ENCODE results near the gene GGACT. TPM values are rescaled to one million over a fixed set of nuclear protein-coding genes. Genes with fewer than 3 reads are reported as not detected.
"Not testable (repeated sequence)": the region's sequence is repeated elsewhere in the genome, so short reads cannot be mapped to it uniquely, and the experiment has no call there.

Gene GGACT
- total and polyA plus RNA-seq, 2 of the 8 experiments (the other 6 are each of a cell fraction or from before 2014, with no cell fraction given), result 1.1 to 1.5 TPM

- TF ChIP-seq KDM4A (IDR thresholded peaks at IDR 0.05; ENCODE audit: low read depth, low read length, severe bottlenecking) (no peak), EZH2 (IDR thresholded peaks at IDR 0.05; ENCODE audit: low read depth, low read length, severe bottlenecking) (no peak), JUND (IDR thresholded peaks at IDR 0.05; ENCODE audit: low read length) (no peak), SIRT6 (IDR thresholded peaks at IDR 0.05; ENCODE audit: low read length) (no peak), BACH1 (IDR thresholded peaks at IDR 0.05; ENCODE audit: low read length) (no peak), RBBP5 (IDR thresholded peaks at IDR 0.05; ENCODE audit: borderline replicate concordance, low read depth, low read length) (no peak), SIX5 (IDR thresholded peaks at IDR 0.05; ENCODE audit: low read depth, low read length) (no peak), RAD21 (IDR thresholded peaks at IDR 0.05 in 1 of 2, conservative IDR thresholded peaks at IDR 0.05 in 1 of 2; ENCODE audit: low read depth in 2 of 2, low read length in 2 of 2) (no peak)
Observed at GRCh38 chr13:100525453-100526317, 62.9 kb downstream of the GGACT start (continued).

- H3K9ac ChIP-seq (replicated peaks in 1 of 4; ENCODE audit: extremely low read depth in 1 of 4, low read depth in 3 of 4, low read length in 3 of 4); H3K79me1 ChIP-seq (ENCODE audit: low read depth, low read length); H3K27me3 ChIP-seq (replicated peaks in 1 of 4; ENCODE audit: control insufficient read depth in 3 of 4, extremely low read depth in 1 of 4, insufficient read depth in 3 of 4, low read length in 3 of 4); H3K23me2 ChIP-seq (ENCODE audit: low read depth, low read length); H3K9me3 ChIP-seq (ENCODE audit: insufficient read depth in 2 of 2, low read depth in 1 of 2, low read length in 1 of 2); H4K20me1 ChIP-seq (replicated peaks in 1 of 2; ENCODE audit: control insufficient read depth in 1 of 2, insufficient read depth in 2 of 2, low read length in 2 of 2); H3K56ac ChIP-seq (replicated peaks; ENCODE audit: insufficient read length, low read depth, low read length); H3K4me2 ChIP-seq (ENCODE audit: insufficient read depth in 1 of 2, low read depth in 2 of 2, low read length in 2 of 2); H4K8ac ChIP-seq (ENCODE audit: extremely low read depth, insufficient read depth, low read length); H2BK120ac ChIP-seq (replicated peaks; ENCODE audit: low read depth, low read length); H3K27ac ChIP-seq (ENCODE audit: low read depth, low read length); H3K23ac ChIP-seq (ENCODE audit: insufficient read length); H2BK20ac ChIP-seq (ENCODE audit: low read length); DNase-seq (ENCODE audit: low read depth in 1 of 2, low spot score in 2 of 2); H3K36me3 ChIP-seq (ENCODE audit: control insufficient read depth in 2 of 4, insufficient read depth in 4 of 4, low read length in 3 of 4); H2BK12ac ChIP-seq (ENCODE audit: low read depth, low read length); H3K4ac ChIP-seq (replicated peaks; ENCODE audit: insufficient read length, low read depth, low read length); H4K5ac ChIP-seq (ENCODE audit: insufficient read length, low read depth, low read length); POLR2A ChIA-PET (ENCODE audit: partially characterized antibody); H2AK5ac ChIP-seq (ENCODE audit: low read depth, low read length); H2AFZ ChIP-seq (ENCODE audit: low read length); H3K4me3 ChIP-seq (ENCODE audit: extremely low read depth in 1 of 4, insufficient read depth in 2 of 4, low read depth in 3 of 4, low read length in 4 of 4); H2BK15ac ChIP-seq (ENCODE audit: low read length); H4K91ac ChIP-seq (replicated peaks; ENCODE audit: insufficient read length, low read length); H2BK5ac ChIP-seq (ENCODE audit: low read depth, low read length); FAIRE-seq; H3K18ac ChIP-seq (ENCODE audit: extremely low read depth, low read length); H3K79me2 ChIP-seq (ENCODE audit: control insufficient read depth in 1 of 2, insufficient read depth in 2 of 2, low read length in 2 of 2); H3K14ac ChIP-seq (ENCODE audit: insufficient read length): not testable (repeated sequence)
- CTCF ChIA-PET (ENCODE audit: partially characterized antibody), result interaction anchor here (0.7 to 2.1 kb wide), 6 partner anchors 9 to 624 kb away, joined by 3 to 4 read pairs (median 4); no protein-coding TSS in a partner anchor
- 93% methylated on average over 5 of the region's 5 CpGs; no CpG with 5 or more reads in 1 of the 2 experiments for WGBS, 2 experiments (ENCODE audit: extremely low coverage in 1 of 2, insufficient coverage in 1 of 2, insufficient read length in 1 of 2, insufficient replicate concordance in 2 of 2, low coverage in 1 of 2, low lambda C conversion rate in 2 of 2, missing lambda C conversion rate in 1 of 2)
- peaks cover 4 to 18% (median 11%) of the 10 kb centered on the region in 4 experiments for H3K4me1 ChIP-seq (replicated peaks in 1 of 4; ENCODE audit: control insufficient read depth in 3 of 4, insufficient read depth in 4 of 4, low read length in 3 of 4)
Observed at GRCh38 chr13:100524688-100525087, 63.9 kb downstream of the GGACT start.

Data from H1 (cell line).